ENCODE results near the gene SYP.

DNA sequence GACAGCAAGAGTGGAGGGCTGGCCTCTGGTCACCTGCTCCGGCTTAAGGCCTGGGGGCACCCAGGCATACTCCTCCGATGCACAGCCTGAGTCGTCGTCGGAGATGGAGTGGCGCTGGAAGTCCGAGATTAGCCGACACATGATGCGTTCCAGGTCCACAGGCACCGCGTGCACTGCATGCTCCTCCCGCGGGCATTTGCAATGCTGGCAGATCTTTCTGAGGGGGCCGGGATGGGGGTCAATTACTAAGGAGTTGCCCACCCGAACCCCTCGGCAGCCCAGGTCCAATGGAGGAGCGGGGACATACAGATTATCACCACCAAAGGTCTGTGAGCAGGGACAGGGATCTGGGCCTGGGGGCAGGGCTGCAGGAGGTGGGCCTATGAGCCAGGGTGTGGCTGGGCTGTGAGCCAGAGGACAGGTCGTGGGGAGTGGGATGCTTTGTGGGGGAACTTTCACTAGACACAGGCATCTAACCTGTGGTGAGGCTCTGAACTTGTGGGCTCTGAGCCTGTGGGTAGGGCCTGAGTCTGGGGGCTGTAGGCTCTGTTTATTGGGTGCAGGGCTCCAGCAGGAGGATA is 16.2 kb downstream of the SYP start:
- TF ChIP-seq POLR2A (IDR thresholded peaks at IDR 0.05; ENCODE audit: low read depth, low read length) (no peak), POLR2AphosphoS5 (IDR thresholded peaks at IDR 0.05; ENCODE audit: low read depth, low read length) (no peak), TAF1 (IDR thresholded peaks at IDR 0.05; ENCODE audit: borderline replicate concordance, low read depth, low read length) (no peak)
